ENCODE results near the gene RBM24.

DNA sequence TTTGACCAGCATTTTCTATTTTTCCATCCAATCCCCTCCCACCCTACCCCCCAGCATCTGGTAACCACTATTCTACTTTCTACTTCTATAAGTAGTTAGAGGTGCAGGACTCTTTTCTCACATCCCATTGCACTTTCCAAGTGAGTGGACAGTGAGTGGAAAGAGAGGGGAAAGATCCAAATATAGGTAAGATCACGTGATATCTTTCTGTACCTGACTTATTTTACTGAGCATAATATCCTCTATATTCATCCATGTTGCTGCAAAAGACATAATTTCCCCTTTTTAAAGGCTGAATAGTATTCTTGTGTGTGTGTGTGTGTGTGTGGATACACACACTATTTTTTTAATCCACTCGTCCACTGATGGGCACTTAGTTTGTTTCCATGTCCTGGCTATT, 18.1 kb downstream of the RBM24 start:
- TF ChIP-seq, protein P1, sequence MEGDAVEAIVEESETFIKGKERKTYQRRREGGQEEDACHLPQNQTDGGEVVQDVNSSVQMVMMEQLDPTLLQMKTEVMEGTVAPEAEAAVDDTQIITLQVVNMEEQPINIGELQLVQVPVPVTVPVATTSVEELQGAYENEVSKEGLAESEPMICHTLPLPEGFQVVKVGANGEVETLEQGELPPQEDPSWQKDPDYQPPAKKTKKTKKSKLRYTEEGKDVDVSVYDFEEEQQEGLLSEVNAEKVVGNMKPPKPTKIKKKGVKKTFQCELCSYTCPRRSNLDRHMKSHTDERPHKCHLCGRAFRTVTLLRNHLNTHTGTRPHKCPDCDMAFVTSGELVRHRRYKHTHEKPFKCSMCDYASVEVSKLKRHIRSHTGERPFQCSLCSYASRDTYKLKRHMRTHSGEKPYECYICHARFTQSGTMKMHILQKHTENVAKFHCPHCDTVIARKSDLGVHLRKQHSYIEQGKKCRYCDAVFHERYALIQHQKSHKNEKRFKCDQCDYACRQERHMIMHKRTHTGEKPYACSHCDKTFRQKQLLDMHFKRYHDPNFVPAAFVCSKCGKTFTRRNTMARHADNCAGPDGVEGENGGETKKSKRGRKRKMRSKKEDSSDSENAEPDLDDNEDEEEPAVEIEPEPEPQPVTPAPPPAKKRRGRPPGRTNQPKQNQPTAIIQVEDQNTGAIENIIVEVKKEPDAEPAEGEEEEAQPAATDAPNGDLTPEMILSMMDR (IDR thresholded peaks at IDR 0.05; ENCODE audit: low read length) = no peak
- TF ChIP-seq EZH2 (optimal IDR thresholded peaks at IDR 0.05; ENCODE audit: low read depth, low read length) = no peak

Data from MM.1S (cell line).